A673 (cell line): ENCODE data around the gene ZNF431. TPM values are rescaled to one million over a fixed set of nuclear protein-coding genes. Genes with fewer than 3 reads are reported as not detected.

ENCODE experiments used
- BruUV-seq: library from RNA; stranded (reverse); fragments of 400-500 nt; replicated peaks from 2 replicates; lab custom pipeline; 2021; lab: Mats Ljungman, UMichigan
- CTCF ChIA-PET: fragments of 300-600 bp; sonication (Branson Sonifier 250); formaldehyde crosslinking; loops from one replicate; lab custom pipeline; 2022; ENCODE audit warnings: antibody characterized with exemption; lab: Charles Lee
- POLR2A ChIA-PET: fragments of 300-600 bp; sonication (Branson Sonifier 250); formaldehyde crosslinking; loops from one replicate; lab custom pipeline; 2022; ENCODE audit warnings: antibody characterized with exemption; ENCODE audit not compliant: low non-redundant PET; lab: Charles Lee
- DNase-seq: peaks from one replicate; pipeline ENCODE4 v3.0.0-alpha.2; 2015; ENCODE audit warnings: low spot score
- H3K27ac ChIP-seq: fragments of 200-600 bp; sonication (generic); 2 replicates; pipeline ENCODE4 v1.5.1; 2016; ENCODE audit warnings: mixed run types, low read depth, mild to moderate bottlenecking, mixed read lengths, antibody characterized with exemption, low read length; ENCODE audit not compliant: poor library complexity, severe bottlenecking
- H3K27me3 ChIP-seq: fragments of 200-600 bp; sonication (generic); replicated peaks from 2 replicates; pipeline ENCODE4 v1.6.1; 2017; ENCODE audit warnings: mixed run types, low read depth, mild to moderate bottlenecking, mixed read lengths, antibody characterized with exemption, low read length; ENCODE audit not compliant: insufficient read depth, poor library complexity
- H3K36me3 ChIP-seq: fragments of 200-600 bp; sonication (generic); 2 replicates; pipeline ENCODE4 v1.6.1; 2016; ENCODE audit warnings: mixed run types, mild to moderate bottlenecking, mixed read lengths, antibody characterized with exemption, low read length; ENCODE audit not compliant: insufficient read depth, poor library complexity, severe bottlenecking
- H3K4me1 ChIP-seq: fragments of 200-600 bp; sonication (generic); 2 replicates; pipeline ENCODE4 v1.6.1; 2017; ENCODE audit warnings: mixed run types, mild to moderate bottlenecking, mixed read lengths, antibody characterized with exemption, low read length; ENCODE audit not compliant: insufficient read depth, poor library complexity, severe bottlenecking
- H3K4me3 ChIP-seq: fragments of 200-600 bp; sonication (generic); 2 replicates; pipeline ENCODE4 v1.5.1; 2016; ENCODE audit warnings: low read depth, mixed run types, mild to moderate bottlenecking, mixed read lengths, low read length; ENCODE audit not compliant: poor library complexity, severe bottlenecking
- H3K9me3 ChIP-seq: fragments of 200-600 bp; sonication (generic); 2 replicates; pipeline ENCODE4 v1.6.1; 2016; ENCODE audit warnings: mixed run types, low read depth, mild to moderate bottlenecking, mixed read lengths, antibody characterized with exemption, low read length; ENCODE audit not compliant: poor library complexity, severe bottlenecking
- CTCF ChIP-seq: fragments of 300-800, 200-600 bp; sonication (generic); conservative IDR thresholded peaks from 2 replicates; pipeline ENCODE4 v1.5.1; 2017; ENCODE audit warnings: low read depth, mild to moderate bottlenecking, antibody characterized with exemption, low read length, moderate library complexity, mixed read lengths
- EZH2 ChIP-seq: fragments of 200-600 bp; sonication (generic); IDR thresholded peaks from 2 replicates; pipeline ENCODE4 v1.6.1; 2017; ENCODE audit warnings: borderline replicate concordance, low read depth, mild to moderate bottlenecking, mixed read lengths, antibody characterized with exemption, low read length; ENCODE audit not compliant: poor library complexity, severe bottlenecking
- intact Hi-C: fragments of 100-400 bp; cut with micrococcal nuclease; formaldehyde crosslinking; loops from one replicate; pipeline ENCODE4 v1.10.0; 2022; ENCODE audit not compliant: unreplicated experiment
- total RNA-seq: library from RNA; stranded (reverse); gene quantifications from 2 replicates; pipeline ENCODE4 v1.2.3, GENCODE V29; 2021

Gene ZNF431
- total RNA-seq, 1 experiment from 2014 or later = 16.6 TPM

- CTCF ChIA-PET = no interaction called here
Observed at GRCh38 chr19:21143428-21143827, 1.6 kb downstream of the ZNF431 start.

GRCh38 chr19:21143854-21144253 lies 2.0 kb downstream of the ZNF431 start:
- ChIA-PET POLR2A (no interaction called here), CTCF (no interaction called here)
- no peak for TF ChIP-seq EZH2
- TF ChIP-seq CTCF = no peak
- H3K36me3 ChIP-seq = peaks cover 55% of the 10 kb centered on the region
- H3K4me3 ChIP-seq = no peak overlapping the region
- BruUV-seq = no TSS peak
- peaks cover 10% of the 10 kb centered on the region for H3K9me3 ChIP-seq
- intact Hi-C loops = no loop called here
- H3K27me3 ChIP-seq = no peaks in the 10 kb centered on the region
- DNase-seq = no peak
- H3K27ac ChIP-seq = no peak overlapping the region
- H3K4me1 ChIP-seq = no peaks in the 10 kb centered on the region

More at GRCh38 chr19:21143428-21143827, 1.6 kb downstream of the ZNF431 start:
- Histone ChIP-seq H3K9me3 (peaks cover 6% of the 10 kb centered on the region), H3K27me3 (no peaks in the 10 kb centered on the region), H3K27ac (no peak overlapping the region), H3K4me3 (peak overlapping the region; percentile 79), H3K4me1 (no peaks in the 10 kb centered on the region), H3K36me3 (peaks cover 51% of the 10 kb centered on the region)
- POLR2A ChIA-PET = no interaction called here
- no TSS peak for BruUV-seq
- intact Hi-C loops = no loop called here
- TF ChIP-seq EZH2 (no peak), CTCF (no peak)
- DNase-seq = no peak

GRCh38 chr19:21147540-21147939 lies 5.7 kb downstream of the ZNF431 start:
- no TSS peak for BruUV-seq
- DNase-seq = no peak
- no peak for TF ChIP-seq CTCF
- Histone ChIP-seq H3K4me3 (no peak overlapping the region), H3K27ac (no peak overlapping the region), H3K36me3 (peaks cover 81% of the 10 kb centered on the region), H3K9me3 (peaks cover 14% of the 10 kb centered on the region), H3K4me1 (no peaks in the 10 kb centered on the region), H3K27me3 (no peaks in the 10 kb centered on the region)
- intact Hi-C loops = no loop called here
- CTCF ChIA-PET = no interaction called here
- POLR2A ChIA-PET = no interaction called here
